GM23248 (cell line): ENCODE measurements around the gene CEACAM19.

ENCODE experiments used
- EZH2 ChIP-seq: fragments of 200-600 bp; sonication (generic); IDR thresholded peaks from 2 replicates; pipeline ENCODE4 v1.6.1; 2018; ENCODE audit warnings: antibody characterized with exemption, mild to moderate bottlenecking; ENCODE audit not compliant: insufficient read depth, poor library complexity, severe bottlenecking
- EZH2phosphoT487 ChIP-seq: fragments of 200-600 bp; sonication (generic); IDR thresholded peaks from 2 replicates; pipeline ENCODE4 v1.6.1; 2018; ENCODE audit warnings: antibody characterized with exemption, moderate library complexity, mild to moderate bottlenecking, low read depth; ENCODE audit not compliant: insufficient read depth

GRCh38 chr19:44661904-44662303, 9.4 kb upstream of the CEACAM19 start:
- no peak for TF ChIP-seq EZH2
- no peak for TF ChIP-seq EZH2phosphoT487
